Panc1 (cell line): Measurements from ENCODE around the gene CACNA1D. TPM values are rescaled to one million over a fixed set of nuclear protein-coding genes. Genes with fewer than 3 reads are reported as not detected.

ENCODE experiments used
- ATAC-seq: fragments of 200-7000 bp; cut with Tn5 transposase; 2 replicates; pipeline ENCODE4 v1.9.1; 2020; ENCODE audit warnings: mild to moderate bottlenecking, moderate library complexity
- BruUV-seq: library from RNA; stranded (reverse); fragments of 400-500 nt; replicated peaks from 2 replicates; lab custom pipeline; 2021; lab: Mats Ljungman, UMichigan
- CTCF ChIA-PET: fragments of 300-600 bp; sonication (Branson Sonifier 250); formaldehyde crosslinking; loops from one replicate; lab custom pipeline; 2022; ENCODE audit warnings: antibody characterized with exemption; lab: Charles Lee
- POLR2A ChIA-PET: fragments of 300-600 bp; sonication (Branson Sonifier 250); formaldehyde crosslinking; loops from one replicate; lab custom pipeline; 2022; ENCODE audit warnings: antibody characterized with exemption; lab: Charles Lee
- DNase-seq: peaks from one replicate; pipeline ENCODE4 v3.0.0-alpha.2; 2010; ENCODE audit warnings: low read depth, low spot score
- H3K27ac ChIP-seq: 2 replicates; pipeline ENCODE4 v1.5.1; 2011; ENCODE audit warnings: mild to moderate bottlenecking, low read length, inconsistent platforms
- H3K27me3 ChIP-seq: fragments of 200-500 bp; sonication (Bioruptor generic); 2 replicates; pipeline ENCODE4 v1.6.0; 2014; ENCODE audit warnings: low read length, inconsistent platforms; ENCODE audit not compliant: control insufficient read depth, insufficient read depth
- H3K36me3 ChIP-seq: fragments of 200-500 bp; sonication (Bioruptor generic); 2 replicates; pipeline ENCODE4 v1.5.1; 2014; ENCODE audit warnings: inconsistent platforms, mild to moderate bottlenecking, low read length, moderate library complexity; ENCODE audit not compliant: control insufficient read depth, insufficient read depth
- H3K4me1 ChIP-seq: 2 replicates; pipeline ENCODE4 v1.5.1; 2011; ENCODE audit warnings: inconsistent platforms, mild to moderate bottlenecking, low read length, moderate library complexity; ENCODE audit not compliant: control insufficient read depth, insufficient read depth
- H3K4me3 ChIP-seq, 2 experiments: 2 replicates each; pipeline ENCODE4 v1.5.1; 2011 to 2012; ENCODE audit warnings: low read depth in 2 of 2, low read length in 2 of 2, mild to moderate bottlenecking in 2 of 2, inconsistent platforms in 1 of 2, moderate library complexity in 1 of 2
- H3K9me3 ChIP-seq: fragments of 200-500 bp; sonication (Bioruptor generic); 2 replicates; pipeline ENCODE4 v1.5.1; 2014; ENCODE audit warnings: low read depth, mild to moderate bottlenecking, inconsistent platforms, low read length, moderate library complexity; ENCODE audit not compliant: control insufficient read depth, insufficient read depth
- POLR2AphosphoS5 ChIP-seq: IDR thresholded peaks from 2 replicates; pipeline ENCODE4 v1.6.1; 2012; ENCODE audit warnings: mild to moderate bottlenecking, low read depth, low read length, moderate library complexity
- SIN3A ChIP-seq: IDR thresholded peaks from 2 replicates; pipeline ENCODE4 v1.6.1; 2012; ENCODE audit warnings: low read depth, mild to moderate bottlenecking, low read length, moderate library complexity, borderline replicate concordance; ENCODE audit not compliant: insufficient read depth
- TCF7L2 ChIP-seq: IDR thresholded peaks from 2 replicates; pipeline ENCODE4 v1.6.1; 2011; ENCODE audit warnings: mild to moderate bottlenecking, low read depth, low read length, inconsistent platforms
- in situ Hi-C: cut with HindIII; loops from 2 replicates; pipeline ENCODE4 v1.10.0; 2016; ENCODE audit warnings: low sequenced_read_pairs, low pct_unique_long_range_greater_than_20kb
- intact Hi-C: fragments of 100-400 bp; cut with micrococcal nuclease; formaldehyde crosslinking; loops from one replicate; pipeline ENCODE4 v1.10.0; 2022; ENCODE audit not compliant: unreplicated experiment
- total RNA-seq: library from RNA; stranded (reverse); gene quantifications from one replicate; pipeline ENCODE4 v1.2.1, GENCODE V29; 2021; ENCODE audit not compliant: unreplicated experiment
- TF ChIP-seq, protein P1 (sequence below): fragments of 450-650 bp; IDR thresholded peaks from 2 replicates; pipeline ENCODE4 v1.5.1; 2017; ENCODE audit warnings: mild to moderate bottlenecking
- TF ChIP-seq, protein P2 (sequence below), 2 experiments: IDR thresholded peaks; 2 replicates each; pipeline ENCODE4 v1.6.1; 2011 to 2012; ENCODE audit warnings: low read depth in 2 of 2, control low read depth in 1 of 2, low read length in 1 of 2, mild to moderate bottlenecking in 1 of 2, moderate library complexity in 1 of 2; ENCODE audit not compliant: insufficient read depth in 1 of 2

The CACNA1D gene
- total RNA-seq, 1 experiment from 2014 or later, result 23.0 TPM

DNA sequence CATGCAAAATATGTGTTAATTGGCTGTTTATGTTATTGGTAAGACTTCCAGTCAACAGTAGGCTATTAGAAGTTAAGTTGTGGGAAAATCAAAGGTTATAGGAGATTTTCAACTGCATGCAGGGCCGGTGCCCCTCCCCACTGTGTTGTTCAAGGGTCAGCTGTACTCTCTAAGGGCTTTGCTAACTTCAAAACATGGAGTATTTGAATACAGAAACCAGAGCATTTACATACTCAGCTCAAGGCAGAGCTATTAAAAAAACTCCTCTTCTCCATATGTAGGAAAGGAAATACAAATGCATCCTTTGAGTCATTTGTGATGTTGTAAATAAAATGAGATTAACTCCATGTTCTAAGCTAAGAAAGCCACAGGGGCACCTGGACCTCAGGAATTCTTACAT is 368.7 kb downstream of the CACNA1D start:
- ChIA-PET CTCF (no interaction called here), POLR2A (no interaction called here)
- intact Hi-C loops, result no loop called here
- Histone ChIP-seq H3K36me3 (peaks cover 8% of the 10 kb centered on the region; the same call in 1 of the 2 replicates), H3K27me3 (no peaks in the 10 kb centered on the region), H3K4me3 (no peak overlapping the region), H3K4me1 (no peaks in the 10 kb centered on the region), H3K9me3 (no peaks in the 10 kb centered on the region), H3K27ac (no peak overlapping the region)
- ATAC-seq (no peak), DNase-seq (no peak)
- in situ Hi-C loops, result no loop called here
- TF ChIP-seq, protein P1, sequence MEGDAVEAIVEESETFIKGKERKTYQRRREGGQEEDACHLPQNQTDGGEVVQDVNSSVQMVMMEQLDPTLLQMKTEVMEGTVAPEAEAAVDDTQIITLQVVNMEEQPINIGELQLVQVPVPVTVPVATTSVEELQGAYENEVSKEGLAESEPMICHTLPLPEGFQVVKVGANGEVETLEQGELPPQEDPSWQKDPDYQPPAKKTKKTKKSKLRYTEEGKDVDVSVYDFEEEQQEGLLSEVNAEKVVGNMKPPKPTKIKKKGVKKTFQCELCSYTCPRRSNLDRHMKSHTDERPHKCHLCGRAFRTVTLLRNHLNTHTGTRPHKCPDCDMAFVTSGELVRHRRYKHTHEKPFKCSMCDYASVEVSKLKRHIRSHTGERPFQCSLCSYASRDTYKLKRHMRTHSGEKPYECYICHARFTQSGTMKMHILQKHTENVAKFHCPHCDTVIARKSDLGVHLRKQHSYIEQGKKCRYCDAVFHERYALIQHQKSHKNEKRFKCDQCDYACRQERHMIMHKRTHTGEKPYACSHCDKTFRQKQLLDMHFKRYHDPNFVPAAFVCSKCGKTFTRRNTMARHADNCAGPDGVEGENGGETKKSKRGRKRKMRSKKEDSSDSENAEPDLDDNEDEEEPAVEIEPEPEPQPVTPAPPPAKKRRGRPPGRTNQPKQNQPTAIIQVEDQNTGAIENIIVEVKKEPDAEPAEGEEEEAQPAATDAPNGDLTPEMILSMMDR, result no peak
- TF ChIP-seq, protein P2, sequence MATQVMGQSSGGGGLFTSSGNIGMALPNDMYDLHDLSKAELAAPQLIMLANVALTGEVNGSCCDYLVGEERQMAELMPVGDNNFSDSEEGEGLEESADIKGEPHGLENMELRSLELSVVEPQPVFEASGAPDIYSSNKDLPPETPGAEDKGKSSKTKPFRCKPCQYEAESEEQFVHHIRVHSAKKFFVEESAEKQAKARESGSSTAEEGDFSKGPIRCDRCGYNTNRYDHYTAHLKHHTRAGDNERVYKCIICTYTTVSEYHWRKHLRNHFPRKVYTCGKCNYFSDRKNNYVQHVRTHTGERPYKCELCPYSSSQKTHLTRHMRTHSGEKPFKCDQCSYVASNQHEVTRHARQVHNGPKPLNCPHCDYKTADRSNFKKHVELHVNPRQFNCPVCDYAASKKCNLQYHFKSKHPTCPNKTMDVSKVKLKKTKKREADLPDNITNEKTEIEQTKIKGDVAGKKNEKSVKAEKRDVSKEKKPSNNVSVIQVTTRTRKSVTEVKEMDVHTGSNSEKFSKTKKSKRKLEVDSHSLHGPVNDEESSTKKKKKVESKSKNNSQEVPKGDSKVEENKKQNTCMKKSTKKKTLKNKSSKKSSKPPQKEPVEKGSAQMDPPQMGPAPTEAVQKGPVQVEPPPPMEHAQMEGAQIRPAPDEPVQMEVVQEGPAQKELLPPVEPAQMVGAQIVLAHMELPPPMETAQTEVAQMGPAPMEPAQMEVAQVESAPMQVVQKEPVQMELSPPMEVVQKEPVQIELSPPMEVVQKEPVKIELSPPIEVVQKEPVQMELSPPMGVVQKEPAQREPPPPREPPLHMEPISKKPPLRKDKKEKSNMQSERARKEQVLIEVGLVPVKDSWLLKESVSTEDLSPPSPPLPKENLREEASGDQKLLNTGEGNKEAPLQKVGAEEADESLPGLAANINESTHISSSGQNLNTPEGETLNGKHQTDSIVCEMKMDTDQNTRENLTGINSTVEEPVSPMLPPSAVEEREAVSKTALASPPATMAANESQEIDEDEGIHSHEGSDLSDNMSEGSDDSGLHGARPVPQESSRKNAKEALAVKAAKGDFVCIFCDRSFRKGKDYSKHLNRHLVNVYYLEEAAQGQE (IDR thresholded peaks at IDR 0.05; ENCODE audit: insufficient read depth in 1 of 2, low read depth in 2 of 2, low read length in 1 of 2), result no peak
- TF ChIP-seq SIN3A (no peak), TCF7L2 (no peak), POLR2AphosphoS5 (no peak)
- BruUV-seq, result no TSS peak

Other genes starting within 250 kb of the CACNA1D start
- gene TKT, start 238.6 kb upstream of the CACNA1D start, total RNA-seq, result 338 TPM
- 14.4 TPM for gene DCP1A, start 147.1 kb upstream of the CACNA1D start, total RNA-seq